22Rv1 (cell line): ENCODE results near the gene GLRA3.

ENCODE experiments used
- CTCF ChIP-seq: fragments of 450-650 bp; IDR thresholded peaks from 2 replicates; pipeline ENCODE4 v1.5.1; 2017; ENCODE audit warnings: mild to moderate bottlenecking
- ZFX ChIP-seq: fragments of 450-650 bp; IDR thresholded peaks from 2 replicates; pipeline ENCODE4 v1.6.1; 2017; ENCODE audit warnings: antibody characterized with exemption, borderline replicate concordance

- TF ChIP-seq CTCF (no peak), ZFX (no peak)
These were observed 142.2 kb downstream of the GLRA3 start for GRCh38 chr4:174686826-174687225.
